ENCODE measurements around the gene TOMM6. TPM values are rescaled to one million over a fixed set of nuclear protein-coding genes. Genes with fewer than 3 reads are reported as not detected.

TOMM6 gene
- total RNA-seq, 1 experiment from 2014 or later = 199 TPM

DNA sequence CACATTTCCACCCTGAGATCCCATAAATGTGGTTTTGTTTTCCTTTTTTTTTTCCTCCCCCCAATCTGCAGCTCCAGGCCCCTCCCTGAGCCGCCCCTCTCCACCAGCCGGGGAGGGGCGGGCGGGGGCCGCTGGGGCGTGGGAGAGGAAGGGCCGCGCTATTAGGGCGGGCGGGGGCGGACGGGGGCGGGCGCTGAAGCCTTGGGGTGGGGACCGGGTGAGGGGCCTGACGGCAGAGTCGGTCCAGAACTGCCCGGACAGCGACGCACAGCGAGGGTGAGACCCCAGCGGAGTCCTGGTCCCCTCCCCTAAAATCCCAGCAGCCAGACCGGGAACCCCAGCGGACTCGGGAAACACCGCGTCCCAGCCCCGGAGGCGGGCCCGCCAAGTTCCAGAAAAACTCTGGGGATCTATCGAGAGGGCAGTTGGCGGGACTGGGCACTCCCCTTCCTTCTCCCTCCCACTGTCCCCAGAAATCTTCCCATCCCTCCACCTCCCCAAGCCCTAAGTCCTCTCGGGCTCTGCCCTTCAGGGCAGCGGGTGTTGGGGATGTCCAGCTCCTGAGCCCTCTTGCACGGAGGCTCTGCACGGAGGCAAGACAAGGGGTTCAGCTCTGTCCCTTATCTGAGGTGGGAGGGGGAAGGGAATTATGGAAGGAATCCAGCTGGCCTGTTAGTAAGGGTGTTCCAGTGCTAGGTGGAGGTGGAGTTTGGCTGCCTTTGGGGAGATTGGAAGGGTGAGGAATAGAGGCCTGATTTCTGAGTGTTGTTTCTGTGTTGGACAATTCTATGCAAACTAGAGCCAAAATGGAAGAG, 6.7 kb upstream of the TOMM6 start, which contains the start of gene PRICKLE4:
TSS of gene PRICKLE4 (plus strand) at position 232 of the 815 bp plus-strand sequence. CDS start 2,692 bp downstream, outside the sequence.
- in situ Hi-C loops (cut with HindIII; ENCODE audit: low sequenced_read_pairs) = loop anchor here (25.0 kb wide), 1 partner anchor 257 kb away; no protein-coding TSS in a partner anchor

DNA sequence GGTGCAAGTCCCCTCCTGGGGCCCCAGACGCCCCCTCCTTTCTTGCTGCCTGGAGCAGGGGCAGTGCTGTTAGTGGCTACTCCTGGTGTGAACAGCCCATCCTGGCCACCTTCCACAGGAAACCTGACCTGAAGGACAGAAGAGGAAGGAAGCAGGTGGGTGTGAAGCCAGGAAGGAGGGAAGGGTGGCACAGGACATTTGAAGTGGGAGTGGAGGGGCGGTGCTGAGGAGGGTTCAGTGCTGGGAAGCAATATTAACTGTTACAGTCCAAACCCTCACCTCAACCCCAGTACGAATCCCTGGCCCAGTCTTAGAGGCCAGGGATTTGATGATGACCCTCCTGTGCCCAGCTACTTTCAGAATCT, 6.1 kb upstream of the TOMM6 start:
- DNase-seq (ENCODE audit: low spot score) = no peak
- in situ Hi-C loops (cut with HindIII; ENCODE audit: low sequenced_read_pairs) = loop anchor here (25.0 kb wide), 1 partner anchor 256 kb away; no protein-coding TSS in a partner anchor

More for the DNA sequence above, 6.7 kb upstream of the TOMM6 start, which contains the start of gene PRICKLE4:
- peak; percentile 57 for DNase-seq (ENCODE audit: low spot score)

DNA sequence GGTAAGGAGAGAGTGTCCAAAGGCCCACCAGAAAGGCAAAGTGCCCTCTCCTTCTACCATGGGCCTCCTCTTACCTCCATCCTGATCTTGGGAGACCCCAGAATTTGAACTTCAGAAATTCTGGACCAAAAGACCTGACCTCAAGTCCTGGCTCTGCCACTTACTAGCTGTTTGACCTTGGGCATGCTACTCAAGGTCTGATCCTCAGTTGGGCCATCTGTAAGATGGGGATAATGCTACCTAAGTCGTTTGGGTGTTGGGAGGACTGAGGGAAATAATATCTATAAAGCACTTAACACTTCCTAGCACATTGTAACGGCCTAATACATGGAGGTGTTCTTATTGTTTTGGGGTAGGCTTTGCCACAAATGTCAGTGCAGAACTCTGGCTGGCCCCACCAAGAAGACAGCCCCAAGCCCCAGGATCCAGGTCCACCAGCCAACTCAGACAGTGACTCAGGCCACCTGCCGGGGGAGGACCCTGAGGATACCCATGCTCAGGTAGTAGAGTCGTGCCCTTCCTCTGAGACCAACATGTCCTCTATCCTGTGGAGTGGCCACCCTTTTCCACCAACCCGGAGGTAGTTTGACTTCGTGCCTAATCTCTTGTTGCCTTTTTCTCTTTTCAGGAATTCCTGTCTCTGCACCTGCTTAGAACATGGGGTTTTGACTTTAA, 4.3 kb upstream of the TOMM6 start:
- in situ Hi-C loops (cut with HindIII; ENCODE audit: low sequenced_read_pairs) = loop anchor here (25.0 kb wide), 1 partner anchor 254 kb away; no protein-coding TSS in a partner anchor
- no peak for DNase-seq (ENCODE audit: low spot score)

- in situ Hi-C loops (cut with HindIII; ENCODE audit: low sequenced_read_pairs) = loop anchor here (25.0 kb wide), 1 partner anchor 253 kb away; no protein-coding TSS in a partner anchor
- no peak for DNase-seq (ENCODE audit: low spot score)
Observed at GRCh38 chr6:41784581-41785171, 2.8 kb upstream of the TOMM6 start.

GRCh38 chr6:41785254-41785653, 2.2 kb upstream of the TOMM6 start:
- DNase-seq (ENCODE audit: low spot score) = no peak
- in situ Hi-C loops (cut with HindIII; ENCODE audit: low sequenced_read_pairs) = loop anchor here (25.0 kb wide), 1 partner anchor 252 kb away; no protein-coding TSS in a partner anchor

- in situ Hi-C loops (cut with HindIII; ENCODE audit: low sequenced_read_pairs) = loop anchor here (25.0 kb wide), 1 partner anchor 251 kb away; no protein-coding TSS in a partner anchor
- peak; percentile 56 for DNase-seq (ENCODE audit: low spot score)
Observed at GRCh38 chr6:41785689-41786450, 1.6 kb upstream of the TOMM6 start.

- peak; percentile 85 for DNase-seq (ENCODE audit: low spot score)
- in situ Hi-C loops (cut with HindIII; ENCODE audit: low sequenced_read_pairs) = loop anchor here (25.0 kb wide), 1 partner anchor 251 kb away; no protein-coding TSS in a partner anchor
Observed at GRCh38 chr6:41786451-41787218, 859 bp upstream of the TOMM6 start.

DNA sequence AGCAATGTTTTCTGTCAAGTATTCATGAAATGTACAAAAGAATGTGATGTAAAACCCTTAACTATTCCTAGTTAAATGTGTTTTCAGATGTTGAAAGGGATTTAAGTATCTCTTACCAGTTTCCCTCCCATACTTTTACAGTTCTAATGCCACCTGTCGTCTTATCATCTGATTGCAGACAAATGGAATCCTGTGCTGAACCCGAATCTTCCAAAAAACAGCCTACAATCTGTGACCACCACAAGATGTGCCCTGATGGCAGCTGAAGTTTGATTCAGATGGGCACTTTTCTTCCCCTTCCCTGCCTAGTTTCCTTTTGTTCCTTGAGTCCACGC, 1.9 kb downstream of the TOMM6 start:
- in situ Hi-C loops (cut with HindIII; ENCODE audit: low sequenced_read_pairs) = loop anchor here (25.0 kb wide), 1 partner anchor 248 kb away; no protein-coding TSS in a partner anchor
- DNase-seq (ENCODE audit: low spot score) = no peak

- no peak for DNase-seq (ENCODE audit: low spot score)
- in situ Hi-C loops (cut with HindIII; ENCODE audit: low sequenced_read_pairs) = loop anchor here (25.0 kb wide), 1 partner anchor 247 kb away; no protein-coding TSS in a partner anchor
Observed at GRCh38 chr6:41790045-41790444, 2.6 kb downstream of the TOMM6 start.

DNA sequence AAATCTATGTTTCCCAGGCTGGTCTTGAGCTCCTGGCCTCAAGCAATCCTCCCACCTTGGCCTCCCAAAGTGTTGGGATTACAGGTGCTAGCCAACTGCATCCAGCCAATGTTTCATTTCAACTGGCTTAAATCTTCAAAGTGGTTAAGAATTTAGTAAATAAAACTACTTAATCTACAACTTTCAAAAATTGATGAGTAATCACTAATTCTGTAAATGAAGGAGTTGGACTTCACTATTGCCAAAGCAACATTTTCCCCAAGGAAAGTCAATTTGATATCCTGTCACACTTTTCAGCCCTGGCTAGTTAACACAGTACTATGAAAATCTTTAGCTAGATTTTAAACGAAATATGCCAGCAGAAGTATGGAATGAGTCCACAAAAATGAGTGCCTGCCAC, 3.8 kb downstream of the TOMM6 start:
- DNase-seq (ENCODE audit: low spot score) = no peak
- in situ Hi-C loops (cut with HindIII; ENCODE audit: low sequenced_read_pairs) = loop anchor here (25.0 kb wide), 1 partner anchor 246 kb away; no protein-coding TSS in a partner anchor

DNA sequence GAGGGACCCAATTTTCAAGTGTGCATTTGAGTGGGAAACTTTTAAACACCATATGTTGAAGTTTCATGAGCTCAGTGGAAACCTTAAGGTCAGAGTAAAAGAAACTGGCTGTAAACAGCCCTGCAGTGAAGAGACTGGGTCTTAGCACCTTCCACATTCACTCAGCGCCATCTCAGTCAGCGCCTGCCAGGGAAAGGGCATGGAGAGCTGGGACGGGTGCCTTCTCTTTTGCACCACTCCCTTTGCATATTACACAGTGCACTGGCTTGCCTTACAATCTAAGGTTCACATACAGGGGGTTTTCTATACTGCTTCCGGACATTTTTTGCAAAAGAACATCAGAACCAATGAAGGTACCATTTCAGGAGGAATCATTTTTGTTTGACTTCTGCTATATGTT, 4.5 kb downstream of the TOMM6 start:
- in situ Hi-C loops (cut with HindIII; ENCODE audit: low sequenced_read_pairs) = loop anchor here (25.0 kb wide), 1 partner anchor 245 kb away; no protein-coding TSS in a partner anchor
- DNase-seq (ENCODE audit: low spot score) = no peak

- no peak for DNase-seq (ENCODE audit: low spot score)
- in situ Hi-C loops (cut with HindIII; ENCODE audit: low sequenced_read_pairs) = loop anchor here (25.0 kb wide), 1 partner anchor 241 kb away; no protein-coding TSS in a partner anchor
Observed at GRCh38 chr6:41796474-41796873, 9.0 kb downstream of the TOMM6 start.

GRCh38 chr6:41798901-41799558, 11.5 kb downstream of the TOMM6 start:
- in situ Hi-C loops (cut with HindIII; ENCODE audit: low sequenced_read_pairs) = loop anchor here (25.0 kb wide), 1 partner anchor 238 kb away; no protein-coding TSS in a partner anchor
- no peak for DNase-seq (ENCODE audit: low spot score)

DNA sequence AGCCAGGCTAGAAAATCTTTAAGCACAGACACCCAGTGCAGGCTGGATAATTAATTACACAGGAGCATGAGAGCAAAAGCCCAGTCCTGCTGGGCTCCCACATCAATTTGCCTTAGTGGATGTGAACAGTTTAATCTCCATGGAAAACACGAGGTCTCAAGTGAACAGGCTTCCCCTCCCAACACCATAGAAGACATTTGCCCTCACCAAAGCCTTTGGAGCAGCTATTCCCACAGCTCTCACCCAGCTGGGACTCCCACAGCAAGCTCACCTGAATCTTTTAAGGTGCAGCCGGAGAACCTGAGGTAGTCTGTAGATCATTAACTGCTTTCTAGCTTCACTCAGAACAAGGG, 12.0 kb downstream of the TOMM6 start:
- in situ Hi-C loops (cut with HindIII; ENCODE audit: low sequenced_read_pairs) = loop anchor here (25.0 kb wide), 1 partner anchor 238 kb away; no protein-coding TSS in a partner anchor
- no peak for DNase-seq (ENCODE audit: low spot score)

DNA sequence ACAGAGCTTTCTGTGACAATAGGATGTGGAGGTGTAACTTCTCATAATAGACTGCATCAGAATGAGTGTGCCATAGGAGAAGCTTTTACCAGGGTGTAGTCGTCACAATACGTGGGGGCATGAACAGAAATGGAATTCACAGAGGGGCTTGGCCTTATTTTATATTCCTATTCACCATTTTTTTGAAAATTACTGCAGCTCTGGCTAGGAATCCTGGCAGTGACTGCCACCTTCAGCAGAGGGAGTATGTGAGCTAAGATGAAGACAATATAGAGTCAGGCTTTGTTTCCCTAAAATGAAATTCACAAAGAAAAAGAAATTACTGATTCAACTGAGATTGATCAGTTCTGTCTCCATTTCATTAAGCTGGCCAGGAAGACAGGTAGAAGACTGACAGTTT, 13.9 kb downstream of the TOMM6 start:
- no peak for DNase-seq (ENCODE audit: low spot score)
- in situ Hi-C loops (cut with HindIII; ENCODE audit: low sequenced_read_pairs) = no loop called here

DNA sequence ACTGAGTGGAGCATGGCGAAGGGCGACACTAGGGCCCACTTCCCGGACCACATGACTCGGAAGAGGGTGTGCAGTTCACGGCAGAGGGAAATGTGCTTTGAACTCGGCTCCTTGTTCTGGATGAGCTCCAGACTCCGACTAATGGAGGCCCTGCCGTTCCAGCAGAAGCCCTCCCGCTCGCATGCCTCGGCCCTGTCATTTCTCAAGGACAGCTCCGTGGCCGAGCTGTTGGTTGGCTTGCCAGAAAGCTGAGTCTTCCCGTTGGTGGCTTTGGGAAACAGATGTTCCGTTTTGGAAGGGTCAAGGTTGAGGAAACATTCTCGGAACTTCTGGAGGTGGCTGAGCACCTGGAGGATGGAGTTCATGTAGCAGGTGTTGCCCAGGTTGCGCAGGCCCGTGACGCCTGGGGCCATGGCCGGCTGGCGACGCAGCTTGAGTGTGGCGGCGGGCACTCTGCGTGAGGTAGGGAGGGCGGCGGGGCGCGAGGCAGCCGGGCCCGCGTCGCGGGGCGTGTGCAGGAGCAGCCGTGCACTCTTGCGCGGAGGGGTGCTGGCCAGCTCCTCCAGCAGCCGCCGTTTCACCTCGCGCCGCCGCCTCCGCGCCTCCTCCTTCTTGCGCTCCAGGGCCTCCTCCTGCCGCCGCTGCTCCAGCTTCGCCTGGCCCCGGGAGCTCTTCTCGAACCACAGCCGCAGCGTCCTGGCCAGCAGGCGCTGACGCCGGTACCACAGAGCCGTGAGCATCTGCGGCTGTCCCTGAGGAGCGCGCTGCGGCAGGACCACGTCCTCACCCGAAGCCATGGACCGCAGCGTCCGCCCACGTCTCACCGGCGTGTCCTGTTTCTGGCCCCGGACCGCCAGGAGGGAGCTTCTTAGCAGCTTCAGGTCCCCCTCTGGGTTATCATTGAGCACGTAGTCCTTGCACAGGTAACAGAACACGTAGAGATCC, 18.6 kb downstream of the TOMM6 start:
- in situ Hi-C loops (cut with HindIII; ENCODE audit: low sequenced_read_pairs) = no loop called here
- DNase-seq (ENCODE audit: low spot score) = no peak
